ENCODE data around the gene ADH7. TPM values are rescaled to one million over a fixed set of nuclear protein-coding genes. Genes with fewer than 3 reads are reported as not detected.

The ADH7 gene
- not detected for total RNA-seq

DNA sequence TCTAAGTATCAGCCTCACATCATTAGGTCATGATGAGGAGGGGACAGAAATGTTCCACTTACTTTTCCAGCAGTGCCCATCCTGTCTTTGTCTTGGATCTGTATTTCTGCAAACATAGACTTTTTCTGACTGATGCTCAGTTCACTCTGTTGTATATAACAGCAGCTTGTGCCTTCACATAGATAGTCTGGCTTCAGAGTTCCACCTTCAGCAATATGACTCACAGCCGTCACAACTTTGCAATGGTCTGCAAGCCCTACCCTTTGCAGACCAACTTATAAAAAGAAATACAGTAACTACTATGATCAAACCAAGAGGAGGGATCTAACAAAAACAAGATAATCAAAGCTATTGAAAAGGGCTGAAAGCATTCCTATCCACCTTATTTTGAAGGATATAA lies at the start of gene ADH7:
TSS of gene ADH7 (minus strand) at position 189 of the 400 bp plus-strand sequence. CDS start at position 80, 109 bp downstream.

Other genes starting within 250 kb of the ADH7 start
- gene ADH6, start 216.1 kb downstream of the ADH7 start, total RNA-seq, result 8.8 TPM
- 0.35 TPM for gene ADH1A, start 144.4 kb downstream of the ADH7 start, total RNA-seq
- gene ADH1B, start 113.9 kb downstream of the ADH7 start, total RNA-seq, result 36.6 TPM
- gene ADH1C, start 82.6 kb downstream of the ADH7 start, total RNA-seq, result 83.4 TPM
- not detected for gene C4orf17, start 75.7 kb upstream of the ADH7 start, total RNA-seq
- 6.8 TPM for gene TRMT10A, start 128.7 kb upstream of the ADH7 start, total RNA-seq
- gene MTTP, start 139.5 kb upstream of the ADH7 start, total RNA-seq, result 3.4 TPM
- gene C4orf54, start 222.5 kb upstream of the ADH7 start, total RNA-seq, result 71.2 TPM